Stomach (tissue), 9 donors: ENCODE results near the gene IER5. TPM values are rescaled to one million over a fixed set of nuclear protein-coding genes. Genes with fewer than 3 reads are reported as not detected.
"Not testable (repeated sequence)": the region's sequence is repeated elsewhere in the genome, so short reads cannot be mapped to it uniquely, and the experiment has no call there.

Source experiments
- DNase-seq, 2 donors: peaks; one replicate each; pipeline versions ENCODE4 v3.0.0 to v3.0.0-alpha.2; 2013 to 2019
- H3K27ac ChIP-seq, 5 donors: fragments of 200-600 bp in 4 of 5; sonication (generic) in 4 of 5; one replicate each; pipeline ENCODE4 v1.5.1; 2013 to 2019; ENCODE audit warnings: mild to moderate bottlenecking in 1 of 5, moderate library complexity in 1 of 5
- H3K27me3 ChIP-seq, 3 donors: fragments of 200-600 bp; sonication (generic); one replicate each; pipeline ENCODE4 v1.5.1; 2017 to 2019; ENCODE audit warnings: mixed run types in 1 of 3
- H3K36me3 ChIP-seq, 4 donors: fragments of 200-600 bp; sonication (generic); 1 replicate in 3 of 4; 2 replicates in 1 of 4; pipeline ENCODE4 v1.5.1; 2016 to 2019
- H3K4me1 ChIP-seq, 4 donors: fragments of 200-600 bp; sonication (generic); one replicate each; pipeline ENCODE4 v1.5.1; 2016 to 2019
- H3K4me3 ChIP-seq, 4 donors: fragments of 200-600 bp; sonication (generic) in 3 of 4; one replicate each; pipeline ENCODE4 v1.5.1; 2016 to 2019; ENCODE audit warnings: mild to moderate bottlenecking in 1 of 4
- H3K9me3 ChIP-seq, 4 donors: fragments of 200-600 bp; sonication (generic); one replicate each; pipeline ENCODE4 v1.5.1; 2016 to 2019
- EP300 ChIP-seq: sonication (generic); formaldehyde crosslinking; IDR thresholded peaks from one replicate; pipeline ENCODE4 v1.6.1; 2017; ENCODE audit warnings: antibody characterized with exemption
- POLR2A ChIP-seq, 4 donors: fragments of 450-650 bp; IDR thresholded peaks; one replicate each; pipeline ENCODE4 v1.6.1; 2016; ENCODE audit warnings: antibody characterized with exemption in 4 of 4, control low read depth in 2 of 4, mild to moderate bottlenecking in 1 of 4, moderate library complexity in 1 of 4
- POLR2AphosphoS5 ChIP-seq, 3 donors: sonication (generic); formaldehyde crosslinking; IDR thresholded peaks; one replicate each; pipeline ENCODE4 v1.6.1; 2016; ENCODE audit warnings: antibody characterized with exemption in 3 of 3
- WGBS, 5 donors: extraction: QIAGEN DNeasy Blood & Tissue Kit in 3 of 5; methylation state at CpG; one replicate each; pipeline versions ENCODE4 v1.1.5 to v1.1.7; 2013 to 2018; 5-methylcytosine and 5-hydroxymethylcytosine counted together
- intact Hi-C: fragments of 100-400 bp; cut with DNase I; formaldehyde crosslinking; loops from one replicate; pipeline ENCODE4 v1.15.1; 2023; ENCODE audit warnings: low total_unique reads
- polyA plus RNA-seq, 3 donors: library from polyadenylated mRNA; stranded (reverse); fragments of 200-250 nt; gene quantifications; one replicate each; pipeline ENCODE4 v1.2.3, GENCODE V29; 2013
- total RNA-seq, 5 donors: library from RNA; depleted of rRNA; stranded (reverse); fragments of >200 nt; gene quantifications; one replicate each; pipeline versions ENCODE4 v1.1.0 to v1.2.3, GENCODE V29; 2014 to 2016
- TF ChIP-seq, protein P1 (sequence below), 7 experiments: fragments of 450-650 bp in 4 of 7; fragments of 200-600 bp in 3 of 7; sonication (generic) in 3 of 7; IDR thresholded peaks; one replicate each; pipeline ENCODE4 v1.5.1; 2016 to 2019; ENCODE audit warnings: antibody characterized with exemption in 7 of 7, control low read depth in 2 of 7, mild to moderate bottlenecking in 1 of 7
- donor health status: healthy with polysubstance abuse.
- donor health status: Bipolar disorder and iron deficiency.
- donor health status: healthy.

IER5 gene
- total and polyA plus RNA-seq, 8 donors, result 1.2 to 33.3 (median 10.2) TPM

DNA sequence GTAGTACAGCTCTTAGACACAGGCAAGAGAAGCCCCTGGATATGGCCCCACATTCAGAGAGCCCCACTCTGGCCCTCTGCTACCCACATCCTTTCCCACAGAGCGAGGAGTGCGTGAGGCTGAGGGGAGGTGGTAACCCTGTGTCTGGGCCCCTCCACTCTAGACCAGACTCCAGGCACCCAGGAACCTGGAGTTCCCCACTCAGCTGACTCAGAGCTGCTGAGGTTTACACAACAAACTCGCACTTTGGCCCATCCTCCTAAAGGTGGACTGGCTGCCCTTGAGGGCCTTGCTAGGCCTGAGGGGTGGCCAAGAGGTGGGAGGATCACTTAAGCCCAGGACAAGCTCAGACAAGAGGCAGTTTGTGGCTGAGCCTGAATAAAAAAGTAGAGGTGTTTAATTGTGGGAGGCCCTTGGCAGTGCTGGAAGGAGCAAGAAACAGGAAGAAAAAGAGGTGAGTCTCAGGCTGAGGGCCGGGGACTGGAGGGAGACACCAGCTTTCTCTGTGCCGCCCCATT is 44.0 kb upstream of the IER5 start:
- peaks cover 0 to 26% (median 16%) of the 10 kb centered on the region in 4 donors for H3K36me3 ChIP-seq
- H3K4me1 ChIP-seq, result peaks cover 0 to 40% (median 15%) of the 10 kb centered on the region in 4 donors
- intact Hi-C loops, result no loop called here
- H3K27me3 ChIP-seq, result no peaks in the 10 kb centered on the region
- H3K4me3 ChIP-seq, result no peak overlapping the region
- TF ChIP-seq EP300 (no peak), POLR2A (IDR thresholded peaks at IDR 0.05) (no peak), POLR2AphosphoS5 (IDR thresholded peaks at IDR 0.05) (no peak)
- TF ChIP-seq, protein P1, sequence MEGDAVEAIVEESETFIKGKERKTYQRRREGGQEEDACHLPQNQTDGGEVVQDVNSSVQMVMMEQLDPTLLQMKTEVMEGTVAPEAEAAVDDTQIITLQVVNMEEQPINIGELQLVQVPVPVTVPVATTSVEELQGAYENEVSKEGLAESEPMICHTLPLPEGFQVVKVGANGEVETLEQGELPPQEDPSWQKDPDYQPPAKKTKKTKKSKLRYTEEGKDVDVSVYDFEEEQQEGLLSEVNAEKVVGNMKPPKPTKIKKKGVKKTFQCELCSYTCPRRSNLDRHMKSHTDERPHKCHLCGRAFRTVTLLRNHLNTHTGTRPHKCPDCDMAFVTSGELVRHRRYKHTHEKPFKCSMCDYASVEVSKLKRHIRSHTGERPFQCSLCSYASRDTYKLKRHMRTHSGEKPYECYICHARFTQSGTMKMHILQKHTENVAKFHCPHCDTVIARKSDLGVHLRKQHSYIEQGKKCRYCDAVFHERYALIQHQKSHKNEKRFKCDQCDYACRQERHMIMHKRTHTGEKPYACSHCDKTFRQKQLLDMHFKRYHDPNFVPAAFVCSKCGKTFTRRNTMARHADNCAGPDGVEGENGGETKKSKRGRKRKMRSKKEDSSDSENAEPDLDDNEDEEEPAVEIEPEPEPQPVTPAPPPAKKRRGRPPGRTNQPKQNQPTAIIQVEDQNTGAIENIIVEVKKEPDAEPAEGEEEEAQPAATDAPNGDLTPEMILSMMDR (IDR thresholded peaks at IDR 0.05), result no peak
- no peaks in the 10 kb centered on the region for H3K9me3 ChIP-seq
- 61 to 72% (median 66%) methylated on average over 3 to 5 of the region's 5 CpGs for WGBS, 5 donors
- H3K27ac ChIP-seq, result peak overlapping the region in 1 of 5 donors; percentile 22
- DNase-seq, result peak; percentile 30 to 70

DNA sequence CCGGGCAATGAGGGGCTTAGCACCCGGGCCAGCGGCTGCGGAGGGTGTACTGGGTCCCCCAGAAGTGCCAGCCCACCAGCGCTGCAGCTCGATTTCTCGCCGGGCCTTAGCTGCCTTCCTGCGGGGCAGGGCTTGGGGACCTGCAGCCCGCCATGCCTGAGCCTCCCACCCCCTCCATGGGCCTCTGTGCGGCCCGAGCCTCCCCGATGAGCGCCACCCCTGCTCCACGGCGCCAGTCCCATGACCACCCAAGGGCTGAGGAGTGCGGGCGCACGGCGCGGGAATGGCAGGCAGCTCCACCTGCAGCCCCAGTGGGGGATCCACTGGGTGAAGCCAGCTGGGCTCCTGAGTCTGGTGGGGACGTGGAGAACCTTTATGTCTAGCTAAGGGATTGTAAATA is 42.6 kb upstream of the IER5 start:
- H3K4me1 ChIP-seq, result peaks cover 0 to 34% (median 15%) of the 10 kb centered on the region in 4 donors
- 95 to 99% (median 97%) methylated on average over 11 to 22 of the region's 22 CpGs for WGBS, 5 donors
- intact Hi-C loops, H3K27me3 ChIP-seq, H3K27ac ChIP-seq, H3K4me3 ChIP-seq, H3K9me3 ChIP-seq, DNase-seq: not testable (repeated sequence)
- peaks cover 0 to 37% (median 20%) of the 10 kb centered on the region in 4 donors for H3K36me3 ChIP-seq

DNA sequence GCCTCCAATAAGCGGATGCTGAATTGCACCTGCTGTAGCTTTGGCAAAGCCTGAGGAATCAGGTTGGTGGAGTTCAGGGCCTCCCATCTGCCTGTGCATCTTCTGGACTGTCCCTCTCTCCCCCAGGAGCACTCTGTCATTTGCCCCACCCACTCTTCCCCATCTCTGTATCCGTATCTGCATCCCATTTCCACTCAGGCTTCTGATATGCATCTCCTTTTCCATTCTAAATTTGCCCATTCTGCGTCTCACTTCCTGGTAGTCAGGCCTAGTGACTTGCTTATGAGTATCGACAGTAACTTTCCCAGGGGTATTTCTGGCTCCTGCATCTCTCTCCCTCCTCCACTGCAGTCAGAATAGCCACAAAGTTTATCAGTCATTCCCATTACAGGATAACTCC is 39.1 kb upstream of the IER5 start:
- H3K4me3 ChIP-seq, result no peak overlapping the region
- 90 to 93% (median 92%) methylated on average over 4 of the region's 4 CpGs for WGBS, 5 donors
- H3K36me3 ChIP-seq, result peaks cover 0 to 51% (median 36%) of the 10 kb centered on the region in 4 donors
- intact Hi-C loops, result no loop called here
- H3K27me3 ChIP-seq, result no peaks in the 10 kb centered on the region
- H3K4me1 ChIP-seq, result peaks cover 0 to 8% (median 4%) of the 10 kb centered on the region in 4 donors
- no peak overlapping the region for H3K27ac ChIP-seq
- no peak for DNase-seq
- no peaks in the 10 kb centered on the region for H3K9me3 ChIP-seq
- TF ChIP-seq POLR2AphosphoS5 (IDR thresholded peaks at IDR 0.05) (no peak), EP300 (no peak), POLR2A (IDR thresholded peaks at IDR 0.05) (no peak)
- TF ChIP-seq, protein P1 (IDR thresholded peaks at IDR 0.05), result no peak

DNA sequence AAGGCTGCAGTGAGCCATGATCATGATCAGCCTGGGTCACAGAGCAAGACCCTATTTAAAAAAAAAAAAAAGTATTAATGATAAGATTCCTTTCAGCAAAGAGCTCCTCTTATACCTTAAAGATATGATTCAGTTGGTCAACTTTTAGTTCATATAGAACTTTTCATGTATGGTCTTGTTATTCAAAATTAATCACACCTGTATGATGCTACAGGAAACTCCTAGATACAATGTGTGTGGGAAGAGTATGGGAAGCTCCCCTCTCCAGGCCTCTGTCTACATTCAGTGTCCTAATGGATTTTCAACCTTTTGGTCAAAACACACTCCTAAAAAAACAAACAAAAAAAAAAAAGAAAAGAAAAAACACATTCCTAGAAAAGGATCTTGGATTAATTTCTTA is 37.6 kb upstream of the IER5 start:
- H3K27me3 ChIP-seq, result no peaks in the 10 kb centered on the region
- no peak overlapping the region for H3K4me3 ChIP-seq
- H3K9me3 ChIP-seq, result no peaks in the 10 kb centered on the region
- no peak for TF ChIP-seq EP300
- TF ChIP-seq POLR2A (IDR thresholded peaks at IDR 0.05), result no peak
- no peak for TF ChIP-seq POLR2AphosphoS5 (IDR thresholded peaks at IDR 0.05)
- TF ChIP-seq, protein P1 (IDR thresholded peaks at IDR 0.05), result no peak
- peaks cover 0 to 56% (median 39%) of the 10 kb centered on the region in 4 donors for H3K36me3 ChIP-seq
- H3K27ac ChIP-seq, result no peak overlapping the region
- no peak for DNase-seq
- H3K4me1 ChIP-seq, result no peaks in the 10 kb centered on the region
- intact Hi-C loops, result no loop called here

DNA sequence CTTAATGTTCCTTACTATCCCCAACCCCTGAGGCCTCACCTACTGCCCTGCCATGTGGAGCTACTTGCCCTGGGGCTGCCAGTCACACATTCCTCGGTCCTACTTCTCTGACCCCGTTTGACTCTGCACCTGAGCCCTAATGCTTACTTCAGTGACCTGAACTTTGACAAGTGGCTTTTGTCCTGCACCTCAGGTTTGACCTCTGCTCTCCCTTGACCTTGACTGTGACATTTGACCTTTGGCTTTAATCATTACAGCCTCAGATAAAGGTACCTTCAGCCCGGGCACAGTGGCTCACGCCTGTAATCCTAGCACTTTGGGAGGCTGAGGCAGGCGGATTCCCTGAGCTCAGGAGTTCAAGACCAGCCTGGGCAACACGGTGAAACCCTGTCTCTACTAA is 31.9 kb upstream of the IER5 start:
- 74 to 86% (median 76%) methylated on average over 6 of the region's 6 CpGs for WGBS, 5 donors
- Histone ChIP-seq H3K27ac (no peak overlapping the region), H3K27me3 (no peaks in the 10 kb centered on the region), H3K36me3 (peaks cover 0 to 45% (median 29%) of the 10 kb centered on the region in 4 donors), H3K9me3 (peaks cover 0 to 8% (median 6%) of the 10 kb centered on the region in 4 donors), H3K4me3 (no peak overlapping the region), H3K4me1 (no peaks in the 10 kb centered on the region)
- DNase-seq, result no peak
- intact Hi-C loops, result no loop called here
- TF ChIP-seq POLR2AphosphoS5 (IDR thresholded peaks at IDR 0.05), result no peak
- TF ChIP-seq EP300, result no peak
- no peak for TF ChIP-seq POLR2A (IDR thresholded peaks at IDR 0.05)
- TF ChIP-seq, protein P1 (IDR thresholded peaks at IDR 0.05), result no peak
